HEK293 (cell line): ENCODE data around the gene PLA2G4D.

Experiments
- BCL11A ChIP-seq: fragments of 450-650 bp; formaldehyde crosslinking; IDR thresholded peaks from 2 replicates; pipeline ENCODE4 v1.5.1; 2016; ENCODE audit warnings: low read depth, missing biosample characterization, missing genetic modification characterization
- TF ChIP-seq, protein P1 (sequence below): fragments of 450-650 bp; formaldehyde crosslinking; IDR thresholded peaks from 2 replicates; pipeline ENCODE4 v1.5.1; 2016; ENCODE audit warnings: missing biosample characterization, missing genetic modification characterization
- TF ChIP-seq, protein P2 (sequence below): fragments of 450-650 bp; formaldehyde crosslinking; IDR thresholded peaks from 2 replicates; pipeline ENCODE4 v1.5.1; 2017; ENCODE audit warnings: missing biosample characterization, mild to moderate bottlenecking, missing genetic modification characterization, moderate library complexity

DNA sequence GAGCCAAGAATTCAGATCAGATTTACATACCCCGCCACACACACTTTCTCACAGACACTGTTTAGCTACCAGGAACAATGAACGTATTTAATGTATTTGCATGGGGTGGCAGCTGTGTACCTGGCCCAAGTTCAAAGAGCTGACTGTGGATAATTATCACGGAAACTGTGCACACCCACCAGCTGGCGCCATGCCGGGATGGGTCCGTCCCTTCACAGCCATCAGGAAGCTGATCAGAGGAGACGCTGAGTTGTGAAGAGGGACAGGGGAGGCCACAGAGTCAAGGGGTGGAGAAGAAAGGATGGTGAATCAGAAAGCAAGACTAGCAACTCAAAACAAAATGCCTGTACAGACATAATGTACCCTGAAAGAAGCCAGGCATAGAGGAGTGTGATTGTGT lies 13.1 kb upstream of the PLA2G4D start:
- no peak for TF ChIP-seq BCL11A (tag by site-specific recombination)
- TF ChIP-seq, protein P1, sequence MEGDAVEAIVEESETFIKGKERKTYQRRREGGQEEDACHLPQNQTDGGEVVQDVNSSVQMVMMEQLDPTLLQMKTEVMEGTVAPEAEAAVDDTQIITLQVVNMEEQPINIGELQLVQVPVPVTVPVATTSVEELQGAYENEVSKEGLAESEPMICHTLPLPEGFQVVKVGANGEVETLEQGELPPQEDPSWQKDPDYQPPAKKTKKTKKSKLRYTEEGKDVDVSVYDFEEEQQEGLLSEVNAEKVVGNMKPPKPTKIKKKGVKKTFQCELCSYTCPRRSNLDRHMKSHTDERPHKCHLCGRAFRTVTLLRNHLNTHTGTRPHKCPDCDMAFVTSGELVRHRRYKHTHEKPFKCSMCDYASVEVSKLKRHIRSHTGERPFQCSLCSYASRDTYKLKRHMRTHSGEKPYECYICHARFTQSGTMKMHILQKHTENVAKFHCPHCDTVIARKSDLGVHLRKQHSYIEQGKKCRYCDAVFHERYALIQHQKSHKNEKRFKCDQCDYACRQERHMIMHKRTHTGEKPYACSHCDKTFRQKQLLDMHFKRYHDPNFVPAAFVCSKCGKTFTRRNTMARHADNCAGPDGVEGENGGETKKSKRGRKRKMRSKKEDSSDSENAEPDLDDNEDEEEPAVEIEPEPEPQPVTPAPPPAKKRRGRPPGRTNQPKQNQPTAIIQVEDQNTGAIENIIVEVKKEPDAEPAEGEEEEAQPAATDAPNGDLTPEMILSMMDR = no peak
- TF ChIP-seq, protein P2, sequence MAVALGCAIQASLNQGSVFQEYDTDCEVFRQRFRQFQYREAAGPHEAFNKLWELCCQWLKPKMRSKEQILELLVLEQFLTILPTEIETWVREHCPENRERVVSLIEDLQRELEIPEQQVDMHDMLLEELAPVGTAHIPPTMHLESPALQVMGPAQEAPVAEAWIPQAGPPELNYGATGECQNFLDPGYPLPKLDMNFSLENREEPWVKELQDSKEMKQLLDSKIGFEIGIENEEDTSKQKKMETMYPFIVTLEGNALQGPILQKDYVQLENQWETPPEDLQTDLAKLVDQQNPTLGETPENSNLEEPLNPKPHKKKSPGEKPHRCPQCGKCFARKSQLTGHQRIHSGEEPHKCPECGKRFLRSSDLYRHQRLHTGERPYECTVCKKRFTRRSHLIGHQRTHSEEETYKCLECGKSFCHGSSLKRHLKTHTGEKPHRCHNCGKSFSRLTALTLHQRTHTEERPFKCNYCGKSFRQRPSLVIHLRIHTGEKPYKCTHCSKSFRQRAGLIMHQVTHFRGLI (tag by site-specific recombination) = no peak
